SK-N-SH (cell line): Measurements from ENCODE around the gene PAXX. TPM values are rescaled to one million over a fixed set of nuclear protein-coding genes. Genes with fewer than 3 reads are reported as not detected.
"Not testable (repeated sequence)": the region's sequence is repeated elsewhere in the genome, so short reads cannot be mapped to it uniquely, and the experiment has no call there.

Experiments used
- CTCF ChIA-PET: fragments of 300-600, 350-600 bp; formaldehyde crosslinking; extraction: SDS; loops from one replicate; lab custom pipeline; 2021; lab: Yijun Ruan, JAX
- POLR2A ChIA-PET: fragments of 350-600 bp; sonication (Branson Sonifier 250); formaldehyde crosslinking; extraction: SDS; loops from one replicate; lab custom pipeline; 2020; ENCODE audit warnings: antibody characterized with exemption, inconsistent platforms; lab: Yijun Ruan, JAX
- DNase-seq: peaks from one replicate; pipeline ENCODE4 v3.0.0; 2012
- H2AFZ ChIP-seq: fragments of 200-600 bp; sonication (generic); 2 replicates; pipeline ENCODE4 v1.8.1; 2016; ENCODE audit warnings: antibody characterized with exemption, mild to moderate bottlenecking, low read depth
- H3F3A ChIP-seq: fragments of 200-600 bp; sonication (generic); replicated peaks from 2 replicates; pipeline ENCODE3; 2016; ENCODE audit warnings: antibody characterized with exemption, mild to moderate bottlenecking; ENCODE audit not compliant: insufficient read depth
- H3K27ac ChIP-seq, 2 experiments: fragments of 200-500 bp in 1 of 2; fragments of 200-600 bp in 1 of 2; sonication (Bioruptor generic) in 1 of 2; sonication (generic), shearing (Covaris generic) in 1 of 2; 2 replicates each; pipeline versions ENCODE4 v1.5.1 to v1.6.1; 2014 to 2016; ENCODE audit warnings: low read depth in 2 of 2, inconsistent platforms in 1 of 2, low read length in 1 of 2, mild to moderate bottlenecking in 1 of 2, mixed read lengths in 1 of 2
- H3K27me3 ChIP-seq: fragments of 200-600 bp; sonication (generic), shearing (Covaris generic); 2 replicates; pipeline ENCODE4 v1.6.1; 2016; ENCODE audit warnings: mixed run types; ENCODE audit not compliant: insufficient read depth
- H3K36me3 ChIP-seq, 2 experiments: fragments of 200-500 bp in 1 of 2; fragments of 200-600 bp in 1 of 2; sonication (Bioruptor generic) in 1 of 2; sonication (generic) in 1 of 2; replicated peaks in 1 of 2; 2 replicates each; pipeline versions ENCODE3 to v1.5.1; 2014 to 2016; ENCODE audit warnings: low read length in 1 of 2, mild to moderate bottlenecking in 1 of 2; ENCODE audit not compliant: insufficient read depth in 2 of 2, control insufficient read depth in 1 of 2
- H3K4me1 ChIP-seq, 2 experiments: fragments of 200-500 bp in 1 of 2; fragments of 200-600 bp in 1 of 2; sonication (Bioruptor generic) in 1 of 2; sonication (generic), shearing (Covaris generic) in 1 of 2; 2 replicates each; pipeline versions ENCODE4 v1.5.1 to v1.6.1; 2014 to 2016; ENCODE audit warnings: low read depth in 1 of 2, low read length in 1 of 2, mixed run types in 1 of 2; ENCODE audit not compliant: insufficient read depth in 2 of 2, control insufficient read depth in 1 of 2
- H3K4me2 ChIP-seq: fragments of 200-600 bp; sonication (generic), shearing (Covaris generic); 2 replicates; pipeline ENCODE4 v1.6.1; 2017; ENCODE audit warnings: mixed run types
- H3K4me3 ChIP-seq, 2 experiments: fragments of 200-500 bp in 1 of 2; fragments of 200-600 bp in 1 of 2; sonication (Bioruptor generic) in 1 of 2; sonication (generic), shearing (Covaris generic) in 1 of 2; 2 replicates each; pipeline versions ENCODE4 v1.5.1 to v1.8.1; 2014 to 2016; ENCODE audit warnings: low read depth in 2 of 2, inconsistent platforms in 1 of 2, low read length in 1 of 2, mild to moderate bottlenecking in 1 of 2, mixed read lengths in 1 of 2, moderate library complexity in 1 of 2
- H3K79me2 ChIP-seq: fragments of 200-600 bp; sonication (generic); 2 replicates; pipeline ENCODE4 v1.8.1; 2017; ENCODE audit warnings: mild to moderate bottlenecking; ENCODE audit not compliant: insufficient read depth
- H3K9ac ChIP-seq: fragments of 200-600 bp; sonication (generic); 2 replicates; pipeline ENCODE4 v1.6.1; 2017; ENCODE audit warnings: mixed run types
- H3K9me2 ChIP-seq: fragments of 200-600 bp; sonication (generic); 2 replicates; pipeline ENCODE4 v1.6.1; 2017; ENCODE audit warnings: mixed run types
- H3K9me3 ChIP-seq: fragments of 200-600 bp; sonication (generic); 2 replicates; pipeline ENCODE4 v1.6.1; 2017; ENCODE audit warnings: mixed run types, mild to moderate bottlenecking, moderate library complexity
- H4K20me1 ChIP-seq: fragments of 200-600 bp; sonication (generic); 2 replicates; pipeline ENCODE4 v1.6.1; 2017; ENCODE audit warnings: mild to moderate bottlenecking, mixed run types; ENCODE audit not compliant: insufficient read depth
- EP300 ChIP-seq, 2 experiments: IDR thresholded peaks; 2 replicates each; pipeline versions ENCODE4 v1.4.0 to v1.6.1; 2012; ENCODE audit warnings: borderline replicate concordance in 1 of 2, low read depth in 1 of 2, low read length in 1 of 2
- EZH2phosphoT487 ChIP-seq: fragments of 200-600 bp; sonication (generic); IDR thresholded peaks from 2 replicates; pipeline ENCODE4 v1.6.1; 2017; ENCODE audit warnings: low read depth, mixed run types, mild to moderate bottlenecking, antibody characterized with exemption, moderate library complexity, borderline replicate concordance
- FOSL2 ChIP-seq: IDR thresholded peaks from 2 replicates; pipeline ENCODE4 v1.4.0; 2012; ENCODE audit warnings: low read depth, mild to moderate bottlenecking, moderate library complexity, borderline replicate concordance
- FOXJ3 ChIP-seq: sonication (generic); formaldehyde crosslinking; IDR thresholded peaks from 2 replicates; pipeline ENCODE4 v1.5.1; 2020; ENCODE audit warnings: mild to moderate bottlenecking, missing genetic modification reagents
- FOXM1 ChIP-seq: IDR thresholded peaks from 2 replicates; pipeline ENCODE4 v1.4.0; 2012; ENCODE audit warnings: low read depth, mild to moderate bottlenecking
- MXI1 ChIP-seq: IDR thresholded peaks from 2 replicates; pipeline ENCODE4 v1.6.1; 2012; ENCODE audit warnings: mild to moderate bottlenecking, low read depth, low read length, improper control_type of control experiment
- NRF1 ChIP-seq: IDR thresholded peaks from 2 replicates; pipeline ENCODE4 v1.6.1; 2012; ENCODE audit warnings: low read depth, mild to moderate bottlenecking, low read length
- POLR2AphosphoS5 ChIP-seq: IDR thresholded peaks from 2 replicates; pipeline ENCODE4 v1.6.1; 2012; ENCODE audit warnings: low read depth, low read length
- RAD21 ChIP-seq: IDR thresholded peaks from 2 replicates; pipeline ENCODE4 v1.6.1; 2012; ENCODE audit warnings: mild to moderate bottlenecking, low read length
- RCOR1 ChIP-seq: fragments of 150-350 bp; IDR thresholded peaks from 2 replicates; pipeline ENCODE4 v1.6.1; 2017; ENCODE audit warnings: antibody characterized with exemption, low read length
- RXRA ChIP-seq: IDR thresholded peaks from 2 replicates; pipeline ENCODE4 v1.4.0; 2012; ENCODE audit warnings: low read depth, mild to moderate bottlenecking, borderline replicate concordance
- SIN3A ChIP-seq: IDR thresholded peaks from 2 replicates; pipeline ENCODE4 v1.6.1; 2012; ENCODE audit warnings: low read depth, mild to moderate bottlenecking, low read length, moderate library complexity, borderline replicate concordance
- TEAD4 ChIP-seq: IDR thresholded peaks from 2 replicates; pipeline ENCODE4 v1.4.0; 2012; ENCODE audit warnings: mild to moderate bottlenecking, borderline replicate concordance; ENCODE audit not compliant: insufficient read depth
- WGBS: methylation state at CpG from one replicate; pipeline ENCODE4 v1.1.6; 2017; ENCODE audit warnings: low lambda C conversion rate; 5-methylcytosine and 5-hydroxymethylcytosine counted together
- polyA plus RNA-seq, 3 experiments: library from polyadenylated mRNA; depleted of rRNA; stranded (reverse); fragments of >200 nt; gene quantifications; 2 replicates each; pipeline ENCODE4 v1.2.3, GENCODE V29; 2012
- TF ChIP-seq, protein P1 (sequence below): fragments of 150-350 bp; IDR thresholded peaks from 2 replicates; pipeline ENCODE4 v1.6.1; 2016; ENCODE audit warnings: mild to moderate bottlenecking, low read depth, low read length
- TF ChIP-seq, protein P2 (sequence below): IDR thresholded peaks from 2 replicates; pipeline ENCODE4 v1.4.0; 2012; ENCODE audit warnings: low read depth, borderline replicate concordance
- TF ChIP-seq, protein P3 (sequence below): IDR thresholded peaks from 2 replicates; pipeline ENCODE4 v1.4.0; 2012; ENCODE audit warnings: low read depth, borderline replicate concordance

PAXX gene
- polyA plus RNA-seq, 1 of the 3 experiments (the other 2 are of a cell fraction), result 52.9 TPM

GRCh38 chr9:137032858-137033257 lies 40.6 kb downstream of the PAXX start:
- Histone ChIP-seq H2AFZ (no peak overlapping the region), H3K4me3 (no peak overlapping the region), H3K27ac (peak overlapping the region in 1 of 2 experiments; percentile 36; a peak in 1 of 4 replicates), H3K4me1 (peaks cover 5 to 34% of the 10 kb centered on the region in 2 experiments; a peak in 1 of 4 replicates), H3K79me2 (no peaks in the 10 kb centered on the region), H3K9ac (no peak overlapping the region), H3K36me3 (peaks cover 0 to 2% of the 10 kb centered on the region in 2 experiments), H3K9me2 (no peaks in the 10 kb centered on the region), H3K4me2 (no peak overlapping the region), H4K20me1 (no peaks in the 10 kb centered on the region), H3K27me3 (no peaks in the 10 kb centered on the region), H3F3A (peaks cover 4% of the 10 kb centered on the region), H3K9me3 (no peaks in the 10 kb centered on the region)
- ChIA-PET POLR2A (no interaction called here), CTCF (interaction anchor here (1.1 to 15.1 kb wide), 7 partner anchors 12 to 275 kb away, joined by 3 to 350 read pairs (median 21); partner anchors contain the start of genes AJM1, C8G, FBXW5 and LCN12)
- WGBS, result 94% methylated on average over 8 of the region's 10 CpGs
- TF ChIP-seq RXRA, result no peak
- TF ChIP-seq RAD21, result no peak
- TF ChIP-seq NRF1, result no peak
- no peak for TF ChIP-seq SIN3A
- TF ChIP-seq MXI1, result no peak
- DNase-seq, result no peak

DNA sequence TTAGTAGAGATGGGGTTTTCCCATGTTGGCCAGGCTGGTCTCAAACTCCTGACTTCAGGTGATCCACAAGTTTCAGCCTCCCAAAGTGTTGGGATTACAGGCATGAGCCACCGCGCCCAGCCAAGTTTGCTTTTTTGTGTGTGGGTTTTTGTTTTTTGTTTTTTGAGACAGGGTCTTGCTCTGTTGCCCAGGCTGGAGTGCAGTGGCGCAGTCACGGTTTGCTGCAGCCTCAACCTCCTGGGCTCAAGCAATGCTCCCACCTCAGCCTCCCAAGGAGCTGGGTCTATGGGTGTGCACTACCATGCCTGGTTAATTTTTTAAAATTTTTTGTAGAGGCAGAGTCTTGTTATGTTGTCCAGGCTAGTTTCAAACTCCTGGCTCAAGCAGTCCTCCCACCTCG lies 41.3 kb downstream of the PAXX start:
- H3K4me3 ChIP-seq, H3K9ac ChIP-seq, H2AFZ ChIP-seq, H3K36me3 ChIP-seq, H3K79me2 ChIP-seq, H3K4me2 ChIP-seq, DNase-seq, POLR2A ChIA-PET, H3K27me3 ChIP-seq, H3K27ac ChIP-seq, H3K9me2 ChIP-seq, H3K9me3 ChIP-seq, H4K20me1 ChIP-seq, H3F3A ChIP-seq: not testable (repeated sequence)
- WGBS, result 96% methylated on average over 5 of the region's 5 CpGs
- peaks cover 5 to 33% of the 10 kb centered on the region in 2 experiments; a peak in 1 of 4 replicates for H3K4me1 ChIP-seq
- CTCF ChIA-PET, result interaction anchor here (3.0 to 15.1 kb wide), 5 partner anchors 13 to 245 kb away, joined by 12 to 350 read pairs (median 21); partner anchors contain the start of genes AJM1, C8G, FBXW5 and LCN12

- CTCF ChIA-PET, result interaction anchor here (0.7 to 15.1 kb wide), 27 partner anchors 9 to 262 kb away, joined by 3 to 350 read pairs (median 11); partner anchors contain the start of genes AJM1, C8G, CCDC183 and FBXW5
- H3K27me3 ChIP-seq, result no peaks in the 10 kb centered on the region
- H3K4me1 ChIP-seq, result peaks cover 0 to 26% of the 10 kb centered on the region in 2 experiments; a peak in 1 of 4 replicates
- no peaks in the 10 kb centered on the region for H4K20me1 ChIP-seq
- H3K9me2 ChIP-seq, result no peaks in the 10 kb centered on the region
- no peak overlapping the region for H2AFZ ChIP-seq
- H3K9me3 ChIP-seq, result no peaks in the 10 kb centered on the region
- DNase-seq, result peak; percentile 63
- H3K79me2 ChIP-seq, result no peaks in the 10 kb centered on the region
- H3F3A ChIP-seq, result peaks cover 4% of the 10 kb centered on the region
- 52% methylated on average over 8 of the region's 15 CpGs for WGBS
- H3K4me3 ChIP-seq, result no peak overlapping the region
- no peak overlapping the region for H3K27ac ChIP-seq
- peaks cover 0 to 8% of the 10 kb centered on the region in 2 experiments for H3K36me3 ChIP-seq
- no peak overlapping the region for H3K4me2 ChIP-seq
- POLR2A ChIA-PET, result interaction anchor here (1.5 to 1.9 kb wide), 3 partner anchors 10 to 86 kb away, joined by 6 to 13 read pairs (median 8); partner anchors contain the start of gene NPDC1
- H3K9ac ChIP-seq, result no peak overlapping the region
- TF ChIP-seq FOXJ3 (CRISPR knock-in tag) (no peak), RCOR1 (no peak), TEAD4 (no peak), RAD21 (no peak), EP300 (IDR thresholded peaks at IDR 0.05; ENCODE audit: borderline replicate concordance in 1 of 2, low read depth in 1 of 2, low read length in 1 of 2) (no peak), FOXM1 (no peak), POLR2AphosphoS5 (no peak), FOSL2 (no peak), NRF1 (no peak), MXI1 (no peak), EZH2phosphoT487 (no peak)
- TF ChIP-seq, protein P1, sequence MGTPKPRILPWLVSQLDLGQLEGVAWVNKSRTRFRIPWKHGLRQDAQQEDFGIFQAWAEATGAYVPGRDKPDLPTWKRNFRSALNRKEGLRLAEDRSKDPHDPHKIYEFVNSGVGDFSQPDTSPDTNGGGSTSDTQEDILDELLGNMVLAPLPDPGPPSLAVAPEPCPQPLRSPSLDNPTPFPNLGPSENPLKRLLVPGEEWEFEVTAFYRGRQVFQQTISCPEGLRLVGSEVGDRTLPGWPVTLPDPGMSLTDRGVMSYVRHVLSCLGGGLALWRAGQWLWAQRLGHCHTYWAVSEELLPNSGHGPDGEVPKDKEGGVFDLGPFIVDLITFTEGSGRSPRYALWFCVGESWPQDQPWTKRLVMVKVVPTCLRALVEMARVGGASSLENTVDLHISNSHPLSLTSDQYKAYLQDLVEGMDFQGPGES, result no peak
- TF ChIP-seq, protein P2, sequence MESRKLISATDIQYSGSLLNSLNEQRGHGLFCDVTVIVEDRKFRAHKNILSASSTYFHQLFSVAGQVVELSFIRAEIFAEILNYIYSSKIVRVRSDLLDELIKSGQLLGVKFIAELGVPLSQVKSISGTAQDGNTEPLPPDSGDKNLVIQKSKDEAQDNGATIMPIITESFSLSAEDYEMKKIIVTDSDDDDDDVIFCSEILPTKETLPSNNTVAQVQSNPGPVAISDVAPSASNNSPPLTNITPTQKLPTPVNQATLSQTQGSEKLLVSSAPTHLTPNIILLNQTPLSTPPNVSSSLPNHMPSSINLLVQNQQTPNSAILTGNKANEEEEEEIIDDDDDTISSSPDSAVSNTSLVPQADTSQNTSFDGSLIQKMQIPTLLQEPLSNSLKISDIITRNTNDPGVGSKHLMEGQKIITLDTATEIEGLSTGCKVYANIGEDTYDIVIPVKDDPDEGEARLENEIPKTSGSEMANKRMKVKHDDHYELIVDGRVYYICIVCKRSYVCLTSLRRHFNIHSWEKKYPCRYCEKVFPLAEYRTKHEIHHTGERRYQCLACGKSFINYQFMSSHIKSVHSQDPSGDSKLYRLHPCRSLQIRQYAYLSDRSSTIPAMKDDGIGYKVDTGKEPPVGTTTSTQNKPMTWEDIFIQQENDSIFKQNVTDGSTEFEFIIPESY, result no peak
- TF ChIP-seq, protein P3, sequence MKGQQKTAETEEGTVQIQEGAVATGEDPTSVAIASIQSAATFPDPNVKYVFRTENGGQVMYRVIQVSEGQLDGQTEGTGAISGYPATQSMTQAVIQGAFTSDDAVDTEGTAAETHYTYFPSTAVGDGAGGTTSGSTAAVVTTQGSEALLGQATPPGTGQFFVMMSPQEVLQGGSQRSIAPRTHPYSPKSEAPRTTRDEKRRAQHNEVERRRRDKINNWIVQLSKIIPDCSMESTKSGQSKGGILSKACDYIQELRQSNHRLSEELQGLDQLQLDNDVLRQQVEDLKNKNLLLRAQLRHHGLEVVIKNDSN, result no peak
Measured at GRCh38 chr9:137034039-137034708, 42.0 kb downstream of the PAXX start.
